Activated CD4-positive, alpha-beta T cell treated with anti-CD3 and anti-CD28 coated beads, Interleukin-2, amount 50 U/mL, for 48 hours (primary cell): Measurements from ENCODE around the gene PLA2G10.
"Not testable (repeated sequence)": the region's sequence is repeated elsewhere in the genome, so short reads cannot be mapped to it uniquely, and the experiment has no call there.

ENCODE experiments used
- DNase-seq, 2 experiments: peaks; one replicate each; pipeline ENCODE4 v3.0.0-alpha.2; 2020

Gene PLA2G10

DNA sequence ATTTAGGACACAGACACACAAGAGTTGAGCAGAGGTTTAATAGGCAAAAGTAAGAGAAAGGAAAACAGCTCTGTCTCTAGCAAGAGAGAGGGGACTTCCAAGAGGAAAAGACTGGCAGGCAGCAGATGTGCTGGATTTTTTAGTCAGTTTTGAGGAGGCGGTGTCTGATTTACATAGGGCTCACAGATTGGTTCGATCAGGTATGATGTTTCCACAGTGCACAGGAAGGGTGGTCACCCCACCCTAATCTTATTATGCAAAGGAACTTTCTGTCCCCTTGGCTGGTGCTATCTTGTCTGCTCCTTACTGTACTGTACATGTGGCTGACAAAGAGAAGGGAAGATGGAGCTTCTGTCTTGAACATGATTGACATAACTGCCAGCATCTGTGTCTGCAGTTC lies 36.0 kb downstream of the PLA2G10 start:
- DNase-seq = no peak

DNA sequence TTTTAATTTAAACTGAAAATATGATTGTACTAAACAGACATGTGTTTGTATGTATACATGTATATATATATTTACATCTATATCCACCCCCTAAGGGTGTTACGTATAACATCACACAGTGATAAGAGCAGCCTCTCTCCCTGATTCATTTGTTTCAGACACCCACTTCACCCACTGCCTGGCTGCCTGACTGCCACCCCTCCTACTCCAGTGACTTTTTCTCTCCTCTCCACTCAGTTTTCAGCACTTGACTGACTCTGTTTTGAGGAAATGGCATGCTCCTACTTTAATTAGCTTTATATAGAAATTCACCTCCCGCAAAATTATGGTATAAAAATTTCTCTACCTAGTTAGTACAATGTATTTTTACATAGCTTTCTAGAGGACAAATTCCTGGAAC lies 41.4 kb downstream of the PLA2G10 start:
- DNase-seq = no peak

DNA sequence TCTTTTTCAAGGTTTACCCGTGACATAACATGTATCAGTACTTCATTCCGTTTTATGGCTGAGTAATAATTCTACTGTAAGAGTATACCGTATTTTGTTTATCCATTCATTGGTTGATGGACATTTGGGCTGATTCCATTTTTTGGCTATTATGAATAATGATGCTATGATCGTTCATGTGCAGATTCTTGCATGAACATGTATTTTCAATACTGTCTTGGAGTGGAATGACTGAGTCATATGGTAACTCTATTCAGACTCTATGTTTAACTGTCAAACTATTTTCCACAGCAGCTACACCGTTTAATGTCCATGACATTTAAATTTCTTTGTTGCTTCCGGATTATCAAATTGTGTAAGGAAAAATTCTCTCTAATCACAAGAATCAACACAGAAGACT lies 43.5 kb downstream of the PLA2G10 start:
- no peak for DNase-seq

DNA sequence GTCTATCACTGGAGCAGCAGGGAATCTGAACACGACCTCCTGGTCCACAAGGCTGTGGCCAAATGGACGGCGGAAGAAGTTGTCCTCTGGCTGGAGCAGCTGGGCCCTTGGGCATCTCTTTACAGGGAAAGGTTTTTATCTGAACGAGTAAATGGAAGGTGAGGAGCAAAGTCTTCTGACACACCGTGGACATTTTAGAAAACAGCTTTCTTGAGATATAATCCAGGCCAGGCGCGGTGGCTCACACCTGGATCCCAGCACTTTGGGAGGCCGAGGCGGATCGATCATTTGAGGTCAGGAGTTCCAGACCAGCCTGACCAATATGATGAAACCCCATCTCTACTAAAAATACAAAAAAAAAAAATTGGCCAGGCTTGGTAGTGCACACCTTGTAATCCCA lies 44.3 kb downstream of the PLA2G10 start:
- DNase-seq = no peak

DNA sequence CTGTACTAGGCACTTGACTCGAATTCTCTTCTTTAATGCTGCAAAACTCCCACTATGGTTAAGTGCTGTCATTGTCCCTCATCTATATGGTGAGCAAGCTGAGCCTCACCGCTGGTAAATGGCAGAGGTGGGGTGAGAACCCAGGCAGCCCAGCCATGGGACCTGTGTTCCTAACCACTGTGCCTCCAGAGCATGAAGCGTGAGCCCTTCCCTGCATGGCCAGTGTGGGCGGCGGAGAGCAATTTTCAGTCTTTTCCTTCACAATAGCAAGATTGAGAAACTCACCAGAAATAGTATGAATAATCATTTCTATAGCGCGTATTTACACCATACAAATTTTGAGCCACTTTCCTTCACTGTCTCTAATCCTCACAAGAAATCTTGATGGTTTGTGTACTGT lies 52.2 kb downstream of the PLA2G10 start:
- DNase-seq = peak in 1 of 2 experiments; percentile 25

DNA sequence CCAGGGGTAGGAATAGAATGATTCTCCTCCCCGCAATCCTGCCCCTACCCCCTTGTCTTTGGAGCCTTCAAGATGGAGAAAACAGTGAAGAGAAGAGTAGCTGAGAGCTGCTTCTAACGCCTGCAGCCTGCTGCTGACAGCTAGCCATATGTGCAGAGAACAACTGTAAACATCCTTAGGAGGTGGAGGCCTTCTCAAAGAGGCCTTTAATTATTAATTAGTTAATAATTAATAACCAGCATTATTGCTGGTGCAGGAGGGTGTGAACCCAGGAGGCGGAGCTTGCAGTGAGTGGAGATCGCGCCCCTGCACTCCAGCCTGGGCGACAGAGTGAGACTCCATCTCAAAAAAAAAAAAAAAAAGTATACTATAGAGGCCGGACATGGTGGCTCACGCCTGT lies 52.9 kb downstream of the PLA2G10 start:
- DNase-seq = no peak

DNA sequence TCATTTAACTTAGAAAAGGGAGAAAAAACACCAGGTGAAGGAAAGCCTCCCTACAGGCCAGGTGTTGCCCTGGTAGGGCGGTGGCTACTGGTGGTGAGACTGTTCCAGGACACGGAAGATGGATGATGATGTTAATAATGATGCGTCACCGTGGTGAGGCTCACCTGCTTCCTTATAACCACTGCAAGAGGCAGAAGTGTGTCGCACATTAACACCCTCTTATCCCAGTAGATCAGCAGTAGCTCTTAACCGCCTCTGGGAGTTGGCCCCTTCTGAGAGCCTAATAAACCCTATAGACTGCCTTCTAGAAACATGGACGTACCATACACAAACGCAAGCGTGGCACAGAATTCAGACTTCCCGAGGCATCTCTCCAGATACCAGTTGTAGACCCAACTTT lies 53.6 kb downstream of the PLA2G10 start:
- no peak for DNase-seq

DNA sequence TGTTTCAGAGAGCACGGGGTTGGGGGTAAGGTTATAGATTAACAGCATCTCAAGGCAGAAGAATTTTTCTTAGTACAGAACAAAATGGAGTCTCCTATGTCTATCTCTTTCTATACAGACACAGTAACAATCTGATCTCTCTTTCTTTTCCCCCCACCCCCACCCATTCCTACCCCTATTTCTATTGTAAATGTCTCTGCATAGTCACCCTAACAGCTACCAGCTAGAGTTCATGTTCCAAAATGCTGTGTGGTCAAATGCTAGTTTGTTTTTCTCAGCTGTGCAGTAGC lies 57.2 kb downstream of the PLA2G10 start:
- not testable (repeated sequence) for DNase-seq

DNA sequence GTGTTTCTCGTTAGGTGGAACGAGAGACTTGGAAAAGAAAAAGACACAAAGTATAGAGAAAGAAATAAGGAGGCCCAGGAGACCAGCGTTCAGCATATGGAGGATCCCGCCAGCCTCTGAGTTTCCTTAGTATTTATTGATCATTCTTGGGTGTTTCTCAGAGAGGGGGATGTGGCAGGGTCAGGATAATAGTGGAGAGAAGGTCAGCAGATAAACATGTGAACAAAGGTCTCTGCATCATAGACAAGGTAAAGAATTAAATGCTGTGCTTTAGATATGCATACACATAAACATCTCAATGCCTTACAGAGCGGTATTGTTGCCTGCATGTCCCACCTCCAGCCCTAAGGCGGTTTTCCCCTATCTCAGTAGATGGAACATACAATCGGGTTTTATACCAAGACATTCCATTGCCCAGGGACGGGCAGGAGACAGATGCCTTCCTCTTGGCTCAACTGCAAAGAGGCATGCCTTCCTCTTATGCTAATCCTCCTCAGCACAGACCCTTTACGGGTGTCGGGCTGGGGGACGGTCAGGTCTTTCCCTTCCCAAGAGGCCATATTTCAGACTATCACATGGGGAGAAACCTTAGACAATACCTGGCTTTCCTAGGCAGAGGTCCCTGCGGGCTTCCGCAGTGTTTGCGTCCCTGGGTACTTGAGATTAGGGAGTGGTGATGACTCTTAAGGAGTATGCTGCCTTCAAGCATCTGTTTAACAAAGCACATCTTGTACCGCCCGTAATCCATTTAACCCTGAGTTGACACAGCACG lies 57.7 kb downstream of the PLA2G10 start:
- not testable (repeated sequence) for DNase-seq

DNA sequence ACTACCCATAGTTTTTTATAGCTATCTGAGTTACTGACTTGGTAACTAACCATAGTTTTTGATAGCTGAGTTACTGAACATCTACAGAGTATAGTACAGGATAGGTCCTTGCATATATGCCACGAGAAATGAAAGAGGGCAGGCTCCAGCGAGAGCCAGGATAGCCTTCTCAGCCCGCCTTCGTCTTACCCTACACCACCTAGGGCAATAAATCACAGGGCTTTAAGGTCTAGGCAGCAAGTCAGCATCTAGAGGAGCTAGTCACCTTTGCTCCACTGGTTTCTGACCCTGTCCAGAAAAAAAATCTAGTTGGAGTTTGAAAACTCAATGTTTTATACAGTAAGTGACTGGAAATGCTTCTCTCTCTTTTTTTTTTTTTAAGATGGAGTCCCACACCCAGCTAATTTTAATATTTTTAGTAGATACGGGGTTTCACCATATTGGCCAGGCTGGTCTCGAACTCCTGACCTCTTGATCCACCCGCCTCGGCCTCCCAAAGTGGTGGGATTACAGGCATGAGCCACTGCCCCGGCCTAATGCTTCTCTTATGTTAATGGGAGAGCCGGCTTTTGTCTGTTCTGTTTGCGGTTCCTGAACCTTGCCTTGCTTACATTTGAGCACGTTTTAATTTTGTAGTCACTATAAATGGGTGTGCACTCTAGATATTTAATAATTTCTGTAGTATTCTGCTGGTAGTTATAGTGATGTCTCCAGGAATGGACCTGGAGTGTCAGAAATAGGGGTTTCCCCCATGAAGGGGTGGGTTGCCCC lies 58.5 kb downstream of the PLA2G10 start:
- no peak for DNase-seq

DNA sequence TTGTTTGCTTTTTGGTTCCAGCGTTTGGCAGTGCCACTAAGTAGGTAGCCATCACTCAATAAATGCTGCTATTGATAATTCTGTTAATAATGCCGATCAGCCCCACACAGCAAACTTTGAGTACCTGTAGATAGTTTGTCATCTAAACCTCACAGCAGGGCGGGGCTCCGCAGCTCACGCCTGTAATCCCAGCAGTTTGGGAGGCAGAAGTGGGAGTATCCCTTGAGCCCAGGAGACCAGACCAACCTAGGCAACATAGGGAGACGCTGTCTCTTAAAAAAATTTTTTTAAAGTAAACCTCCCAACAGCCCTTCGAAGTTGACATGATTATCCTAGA lies 59.8 kb downstream of the PLA2G10 start:
- DNase-seq = no peak

DNA sequence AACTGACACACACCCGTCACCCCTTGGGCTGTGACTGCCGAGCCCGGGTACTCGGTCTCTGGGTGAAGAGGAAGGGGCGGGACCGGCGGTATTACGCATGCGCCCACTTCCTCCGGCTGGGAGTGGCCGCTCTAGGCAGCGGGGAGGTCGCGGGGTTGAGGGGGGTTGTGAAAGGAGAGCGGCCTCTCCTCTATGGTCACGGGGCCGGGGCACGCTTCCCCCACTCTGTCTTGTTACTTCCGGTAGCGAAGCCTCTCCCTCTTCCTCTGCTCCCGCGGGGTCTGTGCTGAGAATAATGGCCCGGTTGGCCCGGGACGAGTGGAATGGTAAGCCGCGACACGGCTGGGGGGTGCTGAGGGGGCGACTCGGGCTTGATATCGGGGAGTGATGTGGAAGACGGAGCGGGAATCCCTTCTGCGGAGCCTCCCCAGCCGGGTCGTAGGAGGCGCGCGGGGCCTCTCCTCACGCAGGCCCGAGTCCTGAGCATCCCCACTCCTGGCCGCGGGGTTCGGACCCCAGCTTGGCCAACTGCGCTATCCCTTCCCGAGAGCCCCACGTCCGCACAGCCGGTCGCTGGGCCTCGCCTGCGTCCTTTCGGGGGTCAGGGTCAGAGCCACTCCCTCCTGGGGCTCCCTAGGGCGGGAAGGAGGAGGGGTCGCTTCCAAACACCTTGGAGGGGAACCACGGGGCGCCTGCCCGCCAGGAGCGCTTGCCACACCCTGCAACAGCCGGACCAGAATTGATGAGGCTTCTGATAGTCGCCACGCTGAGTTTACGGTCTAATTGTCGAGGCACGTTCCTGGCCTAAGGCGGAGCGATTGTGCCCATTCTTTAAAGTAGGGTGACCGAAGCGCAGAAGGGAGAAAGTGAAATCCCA lies 61.2 kb downstream of the PLA2G10 start, which contains the start of gene BFAR:
Gene BFAR, plus strand, starts transcription at position 259 of the 877 bp plus-strand sequence. CDS start 11,396 bp downstream, outside the sequence.
- DNase-seq = peak; percentile 99

DNA sequence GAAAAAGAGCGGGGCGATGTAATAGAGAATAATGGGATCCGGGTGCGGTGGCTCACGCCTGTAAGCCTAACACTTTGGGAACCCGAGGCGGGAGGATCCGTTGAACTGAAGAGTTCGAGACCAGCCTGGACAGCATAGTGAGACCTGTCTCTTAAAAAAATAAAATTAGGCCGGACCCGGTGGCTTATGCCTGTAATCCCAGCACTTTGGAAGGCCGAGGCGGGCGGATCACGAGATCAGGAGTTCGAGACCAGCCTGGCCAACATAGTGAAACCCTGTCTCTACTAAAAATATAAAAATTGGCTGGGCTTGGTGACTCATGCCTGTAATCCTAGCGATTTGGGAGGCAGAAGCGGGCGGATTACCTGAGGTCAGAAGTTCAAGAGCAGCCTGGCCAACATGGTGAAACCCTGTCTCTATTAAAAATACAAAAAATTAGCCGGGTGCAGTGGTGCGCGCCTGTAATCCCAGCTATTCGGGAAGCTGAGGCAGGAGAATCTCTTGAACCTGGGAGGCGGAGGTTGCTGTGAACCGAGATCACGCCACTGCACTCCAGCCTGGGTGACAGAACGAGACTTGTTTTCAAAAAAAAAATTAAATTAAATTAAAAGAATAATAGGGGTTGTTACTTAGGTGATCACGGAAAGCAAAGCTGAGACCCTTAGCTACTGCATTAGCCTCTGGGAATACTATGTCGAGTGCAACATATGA lies 63.3 kb downstream of the PLA2G10 start:
- not testable (repeated sequence) for DNase-seq

DNA sequence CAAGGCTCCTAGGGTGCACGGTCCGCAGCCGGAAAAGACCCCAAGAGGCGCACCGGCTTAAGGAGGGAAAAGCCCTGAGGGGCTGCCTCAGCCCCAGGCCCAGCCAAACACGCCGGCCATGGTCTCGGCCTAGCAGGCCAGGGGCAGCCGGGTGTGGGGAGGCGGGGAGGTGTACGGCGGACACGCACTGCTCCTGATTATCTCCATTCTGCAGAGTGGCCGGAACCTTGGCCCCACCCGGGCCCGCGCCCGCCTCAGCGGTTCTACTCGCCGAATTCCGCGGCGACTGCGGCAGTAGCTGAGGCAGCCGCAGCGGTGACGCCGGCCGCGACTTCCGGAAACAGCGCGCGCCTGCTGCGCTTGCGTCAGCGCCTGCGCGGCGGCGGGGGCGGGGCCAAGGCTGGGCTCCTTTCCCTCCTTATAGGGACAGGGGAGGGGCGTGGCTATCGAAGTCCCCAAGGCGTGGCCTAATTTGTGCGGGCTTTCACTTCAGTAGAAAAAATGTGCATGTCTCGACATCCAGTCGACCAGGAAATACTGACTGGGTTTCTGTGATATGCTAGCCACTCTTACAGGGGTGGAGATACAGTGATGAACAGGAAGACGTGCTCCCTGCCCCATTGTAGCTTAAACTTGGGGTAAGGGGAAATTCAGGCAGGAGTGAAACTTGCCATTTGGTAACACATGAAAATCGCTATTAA lies 64.0 kb downstream of the PLA2G10 start, which contains the start of gene PARN:
Gene PARN, minus strand, starts transcription at position 342 of the 701 bp plus-strand sequence. Its CDS starts 135 bp downstream, at position 207.
- DNase-seq = peak; percentile 97 to 98

DNA sequence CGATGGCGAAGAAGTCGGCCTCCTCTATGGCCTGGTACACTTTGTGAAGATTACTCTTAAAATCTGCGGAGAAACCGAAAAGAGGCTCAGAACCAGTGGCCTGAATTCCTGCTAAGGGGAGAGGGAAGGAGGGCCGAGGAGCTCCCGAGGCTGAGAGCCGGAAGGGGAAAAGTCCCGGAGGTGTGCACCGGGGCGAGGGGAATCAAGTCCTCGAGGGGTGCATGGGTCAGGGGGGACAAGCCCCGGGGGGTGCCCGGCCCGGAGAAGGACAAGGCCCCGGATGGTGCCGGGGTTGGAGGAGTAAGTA lies 64.5 kb downstream of the PLA2G10 start:
- no peak for DNase-seq

DNA sequence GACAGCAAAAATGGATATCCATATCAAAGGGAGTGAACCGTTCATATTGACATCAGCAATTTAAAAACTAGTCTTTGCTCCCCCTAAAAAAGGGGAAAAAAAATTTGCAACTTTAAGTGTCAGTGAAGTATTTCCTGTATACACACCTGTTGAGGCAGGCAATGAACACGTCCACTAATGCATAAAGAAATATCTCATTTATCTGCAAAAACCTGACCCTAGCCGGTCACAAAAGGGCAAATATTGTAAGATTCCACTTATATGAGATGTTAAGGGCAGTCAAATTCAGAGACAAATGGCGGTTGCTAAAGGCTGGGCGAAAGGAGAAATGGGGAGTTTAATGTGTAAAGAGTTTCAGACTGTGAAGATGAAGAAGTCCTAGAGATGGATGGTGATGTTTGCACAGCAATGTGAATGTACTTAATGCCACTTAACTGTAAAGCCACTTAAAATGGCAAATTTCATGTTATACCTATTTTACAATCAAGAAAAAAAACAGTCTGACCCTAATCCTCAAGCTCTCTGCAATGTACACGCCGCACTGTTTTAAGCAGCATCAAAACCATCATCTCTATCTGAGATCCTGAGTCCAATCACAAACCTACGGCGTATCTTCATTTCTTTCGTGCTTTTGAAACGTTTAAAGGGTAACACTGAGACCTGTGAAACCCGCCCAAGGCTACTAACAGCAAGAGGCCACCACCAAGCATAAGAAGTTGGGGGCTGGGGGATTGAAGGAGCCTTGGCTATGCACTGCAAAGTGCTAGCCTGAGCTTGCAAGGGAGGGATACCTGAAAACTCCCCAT lies 65.1 kb downstream of the PLA2G10 start:
- no peak for DNase-seq

DNA sequence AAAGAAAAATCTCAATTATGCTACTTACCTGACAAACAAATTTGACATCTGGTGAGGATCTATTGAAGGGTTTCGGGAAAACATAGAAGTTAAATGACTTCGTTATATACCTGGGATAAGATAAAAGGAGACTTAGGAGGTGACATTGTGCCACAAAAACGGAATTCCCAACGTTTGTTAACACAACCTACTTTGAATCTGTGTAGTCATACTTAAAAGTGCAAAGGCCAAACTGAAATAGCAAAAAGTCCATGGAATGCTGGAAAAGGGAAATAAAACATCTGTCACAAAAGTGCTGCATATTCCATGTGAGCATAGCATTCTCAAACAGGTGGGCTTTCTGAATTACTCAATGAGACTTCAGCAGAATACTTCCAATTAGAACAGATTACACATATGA lies 67.0 kb downstream of the PLA2G10 start:
- no peak for DNase-seq
